PFSK-1 (cell line): ENCODE data around the gene FOLR2.

ENCODE experiments used
- FOXP2 ChIP-seq: optimal IDR thresholded peaks from 2 replicates; pipeline ENCODE3; 2011; ENCODE audit warnings: borderline replicate concordance, control low read depth, inconsistent platforms; ENCODE audit not compliant: insufficient read depth; ENCODE audit errors: extremely low read length, extremely low read depth
- POLR2AphosphoS5 ChIP-seq: IDR thresholded peaks from 2 replicates; pipeline ENCODE4 v1.6.1; 2012; ENCODE audit warnings: low read depth, mild to moderate bottlenecking, control low read depth, low read length, moderate library complexity
- REST ChIP-seq, 2 experiments: IDR thresholded peaks; 2 replicates each; pipeline versions ENCODE4 v1.6.1 to v1.8.0; 2011 to 2012; ENCODE audit warnings: low read depth in 2 of 2, low read length in 2 of 2, control low read depth in 1 of 2, inconsistent platforms in 1 of 2, mild to moderate bottlenecking in 1 of 2, moderate library complexity in 1 of 2; ENCODE audit not compliant: insufficient read depth in 1 of 2
- SIN3A ChIP-seq: IDR thresholded peaks from 2 replicates; pipeline ENCODE4 v1.6.1; 2012; ENCODE audit warnings: mild to moderate bottlenecking, low read length, moderate library complexity, borderline replicate concordance; ENCODE audit not compliant: insufficient read depth

- TF ChIP-seq SIN3A (no peak), FOXP2 (no peak), POLR2AphosphoS5 (no peak), REST (IDR thresholded peaks at IDR 0.05; ENCODE audit: insufficient read depth in 1 of 2, low read depth in 2 of 2, low read length in 2 of 2) (no peak)
These were observed 17.9 kb downstream of the FOLR2 start for GRCh38 chr11:72234514-72234830.
